Upper lobe of left lung (tissue), 6 donors: Measurements from ENCODE around the gene R3HDM4. TPM values are rescaled to one million over a fixed set of nuclear protein-coding genes. Genes with fewer than 3 reads are reported as not detected.
A peak's percentile ranks its signal among the peaks of the same experiment; 100 is the strongest.
"Not testable (repeated sequence)": the region's sequence is repeated elsewhere in the genome, so short reads cannot be mapped to it uniquely, and the experiment has no call there.

ENCODE experiments used
- ATAC-seq, 2 donors: fragments of 200-7000 bp; cut with Tn5 transposase; one replicate each; pipeline ENCODE4 v1.9.1; 2022; ENCODE audit warnings: mild to moderate bottlenecking in 2 of 2, moderate library complexity in 2 of 2; ENCODE audit not compliant: low FRiP score in 2 of 2
- DNase-seq, 2 donors: peaks; one replicate each; pipeline ENCODE4 v3.0.0-alpha.2; 2019 to 2020
- H3K27ac ChIP-seq, 4 donors: fragments of 200-600 bp; sonication (generic); one replicate each; pipeline ENCODE4 v1.5.1; 2016 to 2019
- H3K27me3 ChIP-seq, 4 donors: fragments of 200-600 bp; sonication (generic); one replicate each; pipeline ENCODE4 v1.5.1; 2017 to 2019
- H3K36me3 ChIP-seq, 4 donors: fragments of 200-600 bp; sonication (generic); one replicate each; pipeline ENCODE4 v1.5.1; 2016 to 2019
- H3K4me1 ChIP-seq, 4 donors: fragments of 200-600 bp; sonication (generic); one replicate each; pipeline ENCODE4 v1.5.1; 2018 to 2019
- H3K4me3 ChIP-seq, 4 donors: fragments of 200-600 bp; sonication (generic); one replicate each; pipeline ENCODE4 v1.5.1; 2017 to 2019; ENCODE audit warnings: mild to moderate bottlenecking in 2 of 4, moderate library complexity in 1 of 4
- H3K9me3 ChIP-seq, 4 donors: fragments of 200-600 bp; sonication (generic); one replicate each; pipeline ENCODE4 v1.5.1; 2018 to 2019
- CTCF ChIP-seq, 6 experiments: fragments of 450-650 bp in 4 of 6; fragments of 200-600 bp in 2 of 6; sonication (generic) in 2 of 6; IDR thresholded peaks; one replicate each; pipeline ENCODE4 v1.5.1; 2016 to 2019; ENCODE audit warnings: antibody characterized with exemption in 6 of 6
- EP300 ChIP-seq, 4 donors: sonication (generic); formaldehyde crosslinking; IDR thresholded peaks; one replicate each; pipeline ENCODE4 v1.5.1; 2017; ENCODE audit warnings: antibody characterized with exemption in 4 of 4, control low read depth in 2 of 4
- POLR2A ChIP-seq, 4 donors: fragments of 450-650 bp; IDR thresholded peaks; one replicate each; pipeline ENCODE4 v1.5.1; 2016 to 2017; ENCODE audit warnings: antibody characterized with exemption in 4 of 4, mild to moderate bottlenecking in 2 of 4
- POLR2AphosphoS5 ChIP-seq, 2 donors: sonication (generic); formaldehyde crosslinking; IDR thresholded peaks; one replicate each; pipeline ENCODE4 v1.5.1; 2017; ENCODE audit warnings: antibody characterized with exemption in 2 of 2
- WGBS, 2 donors: methylation state at CpG; one replicate each; pipeline ENCODE4 v1.1.5; 2017 to 2018; 5-methylcytosine and 5-hydroxymethylcytosine counted together
- total RNA-seq, 6 donors: library from RNA; depleted of rRNA in 4 of 6; stranded (reverse); fragments of >200 nt in 4 of 6; gene quantifications; one replicate each; pipeline versions ENCODE4 v1.1.0 to v1.2.1, GENCODE V29; 2016 to 2021
- donor health status: DM: no; HTN: no; CAD: no; lungs with moderate emphysema.
- donor health status: DM: no; HTN: yes; CAD: no; lungs with severe emphysema.

The R3HDM4 gene
- total RNA-seq, 6 donors from 2014 or later, result 39.6 to 71.2 (median 63.3) TPM

GRCh38 chr19:881385-882071, 31.5 kb downstream of the R3HDM4 start:
- Histone ChIP-seq H3K27ac (no peak overlapping the region), H3K36me3 (peaks cover 20 to 93% (median 70%) of the 10 kb centered on the region in 4 donors), H3K9me3 (no peaks in the 10 kb centered on the region), H3K4me3 (no peak overlapping the region), H3K27me3 (no peaks in the 10 kb centered on the region), H3K4me1 (no peaks in the 10 kb centered on the region)
- DNase-seq (peak in 1 of 2 donors; percentile 73), ATAC-seq (no peak)
- TF ChIP-seq POLR2A (IDR thresholded peaks at IDR 0.05) (no peak), POLR2AphosphoS5 (IDR thresholded peaks at IDR 0.05) (no peak), EP300 (IDR thresholded peaks at IDR 0.05) (no peak), CTCF (IDR thresholded peaks at IDR 0.05) (no peak)
- 95% methylated on average over 18 to 23 of the region's 34 CpGs for WGBS, 2 donors

GRCh38 chr19:879711-880438, 33.1 kb downstream of the R3HDM4 start:
- no peak for ATAC-seq
- WGBS, 2 donors, result 91% methylated on average over 23 to 28 of the region's 37 CpGs
- Histone ChIP-seq H3K27me3 (no peaks in the 10 kb centered on the region), H3K4me1 (no peaks in the 10 kb centered on the region), H3K4me3 (no peak overlapping the region), H3K27ac (no peak overlapping the region), H3K36me3 (peaks cover 12 to 91% (median 69%) of the 10 kb centered on the region in 4 donors), H3K9me3 (no peaks in the 10 kb centered on the region)
- TF ChIP-seq POLR2AphosphoS5 (IDR thresholded peaks at IDR 0.05), result no peak
- TF ChIP-seq POLR2A (IDR thresholded peaks at IDR 0.05), result no peak
- no peak for TF ChIP-seq CTCF (IDR thresholded peaks at IDR 0.05)
- TF ChIP-seq EP300 (IDR thresholded peaks at IDR 0.05), result no peak
- DNase-seq, result peak in 1 of 2 donors; percentile 78

- H3K36me3 ChIP-seq, result peaks cover 10 to 89% (median 66%) of the 10 kb centered on the region in 4 donors
- peak in 1 of 2 donors; percentile 89 for DNase-seq
- not testable (repeated sequence) for ATAC-seq, H3K9me3 ChIP-seq, H3K27ac ChIP-seq, H3K4me1 ChIP-seq, H3K27me3 ChIP-seq, H3K4me3 ChIP-seq
- WGBS, 2 donors, result 70 to 83% methylated on average over 12 to 16 of the region's 24 CpGs
Observed at GRCh38 chr19:878751-879561, 34.1 kb downstream of the R3HDM4 start.

- peaks cover 10 to 87% (median 63%) of the 10 kb centered on the region in 4 donors for H3K36me3 ChIP-seq
- WGBS, 2 donors, result 84 to 85% methylated on average over 5 of the region's 23 CpGs
Observed at GRCh38 chr19:877992-878660, 34.9 kb downstream of the R3HDM4 start.

GRCh38 chr19:876780-877314, 36.2 kb downstream of the R3HDM4 start:
- DNase-seq (peak in 1 of 2 donors; percentile 67), ATAC-seq (no peak)
- Histone ChIP-seq H3K9me3 (no peaks in the 10 kb centered on the region), H3K27ac (no peak overlapping the region), H3K4me3 (no peak overlapping the region), H3K4me1 (peaks cover 9 to 15% (median 9%) of the 10 kb centered on the region in 4 donors), H3K36me3 (peaks cover 10 to 82% (median 54%) of the 10 kb centered on the region in 4 donors), H3K27me3 (no peaks in the 10 kb centered on the region)
- no peak for TF ChIP-seq POLR2AphosphoS5 (IDR thresholded peaks at IDR 0.05)
- no peak for TF ChIP-seq POLR2A (IDR thresholded peaks at IDR 0.05)
- no peak for TF ChIP-seq EP300 (IDR thresholded peaks at IDR 0.05)
- TF ChIP-seq CTCF (IDR thresholded peaks at IDR 0.05), result no peak
- 93 to 97% methylated on average over 11 to 27 of the region's 29 CpGs for WGBS, 2 donors

More at GRCh38 chr19:877992-878660, 34.9 kb downstream of the R3HDM4 start:
- H3K27me3 ChIP-seq, H3K27ac ChIP-seq, H3K4me3 ChIP-seq, H3K4me1 ChIP-seq, H3K9me3 ChIP-seq, ATAC-seq: not testable (repeated sequence)
- DNase-seq, result peak in 1 of 2 donors; percentile 76
